HCT116 (cell line): Measurements from ENCODE around the gene ITGA11.

ENCODE experiments used
- CTCF ChIP-seq, 3 experiments: fragments of 200-600 bp in 1 of 3; sonication (generic) in 1 of 3; IDR thresholded peaks in 2 of 3; conservative IDR thresholded peaks in 1 of 3; 2 replicates each; pipeline ENCODE4 v1.5.1; 2012 to 2017; ENCODE audit warnings: low read depth in 2 of 3, low read length in 2 of 3, antibody characterized with exemption in 1 of 3, borderline replicate concordance in 1 of 3, control low read depth in 1 of 3, mild to moderate bottlenecking in 1 of 3, mixed read lengths in 1 of 3, mixed run types in 1 of 3, moderate library complexity in 1 of 3; ENCODE audit not compliant: insufficient read depth in 1 of 3
- EGR1 ChIP-seq: IDR thresholded peaks from 2 replicates; pipeline ENCODE4 v1.6.1; 2012; ENCODE audit warnings: low read depth
- EZH2 ChIP-seq: fragments of 200-600 bp; sonication (generic); IDR thresholded peaks from 2 replicates; pipeline ENCODE4 v1.6.1; 2017; ENCODE audit warnings: antibody characterized with exemption, mixed run types
- MAX ChIP-seq: IDR thresholded peaks from 2 replicates; pipeline ENCODE4 v1.6.1; 2012
- POLR2A ChIP-seq: IDR thresholded peaks from 2 replicates; pipeline ENCODE4 v1.7.0; 2011; ENCODE audit warnings: borderline replicate concordance; ENCODE audit not compliant: insufficient read depth, insufficient read length; ENCODE audit errors: extremely low read depth
- POLR2AphosphoS5 ChIP-seq: IDR thresholded peaks from 2 replicates; pipeline ENCODE4 v1.6.1; 2011; ENCODE audit warnings: mild to moderate bottlenecking, low read depth, low read length, moderate library complexity
- RAD21 ChIP-seq: IDR thresholded peaks from 2 replicates; pipeline ENCODE4 v1.6.1; 2012; ENCODE audit warnings: low read depth, mild to moderate bottlenecking
- YY1 ChIP-seq: IDR thresholded peaks from 2 replicates; pipeline ENCODE4 v1.6.1; 2011; ENCODE audit warnings: low read length, low read depth, moderate library complexity, mild to moderate bottlenecking; ENCODE audit not compliant: insufficient replicate concordance; ENCODE audit errors: extremely low read depth
- TF ChIP-seq, protein P1 (sequence below): IDR thresholded peaks from 2 replicates; pipeline ENCODE4 v1.6.1; 2011; ENCODE audit warnings: mild to moderate bottlenecking, low read length, moderate library complexity; ENCODE audit not compliant: insufficient replicate concordance; ENCODE audit errors: extremely low read depth

- TF ChIP-seq CTCF (IDR thresholded peaks at IDR 0.05 in 2 of 3, conservative IDR thresholded peaks at IDR 0.05 in 1 of 3; ENCODE audit: borderline replicate concordance in 1 of 3, insufficient read depth in 1 of 3, low read depth in 2 of 3, low read length in 2 of 3) = no peak
- no peak for TF ChIP-seq YY1
- TF ChIP-seq POLR2AphosphoS5 = no peak
- TF ChIP-seq EZH2 = no peak
- TF ChIP-seq RAD21 = no peak
- no peak for TF ChIP-seq POLR2A
- no peak for TF ChIP-seq MAX
- TF ChIP-seq, protein P1, sequence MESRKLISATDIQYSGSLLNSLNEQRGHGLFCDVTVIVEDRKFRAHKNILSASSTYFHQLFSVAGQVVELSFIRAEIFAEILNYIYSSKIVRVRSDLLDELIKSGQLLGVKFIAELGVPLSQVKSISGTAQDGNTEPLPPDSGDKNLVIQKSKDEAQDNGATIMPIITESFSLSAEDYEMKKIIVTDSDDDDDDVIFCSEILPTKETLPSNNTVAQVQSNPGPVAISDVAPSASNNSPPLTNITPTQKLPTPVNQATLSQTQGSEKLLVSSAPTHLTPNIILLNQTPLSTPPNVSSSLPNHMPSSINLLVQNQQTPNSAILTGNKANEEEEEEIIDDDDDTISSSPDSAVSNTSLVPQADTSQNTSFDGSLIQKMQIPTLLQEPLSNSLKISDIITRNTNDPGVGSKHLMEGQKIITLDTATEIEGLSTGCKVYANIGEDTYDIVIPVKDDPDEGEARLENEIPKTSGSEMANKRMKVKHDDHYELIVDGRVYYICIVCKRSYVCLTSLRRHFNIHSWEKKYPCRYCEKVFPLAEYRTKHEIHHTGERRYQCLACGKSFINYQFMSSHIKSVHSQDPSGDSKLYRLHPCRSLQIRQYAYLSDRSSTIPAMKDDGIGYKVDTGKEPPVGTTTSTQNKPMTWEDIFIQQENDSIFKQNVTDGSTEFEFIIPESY = no peak
- TF ChIP-seq EGR1 = no peak
These were observed 57.7 kb downstream of the ITGA11 start for GRCh38 chr15:68374168-68374745.
